Measurements from ENCODE around the gene C3orf20.

The C3orf20 gene

DNA sequence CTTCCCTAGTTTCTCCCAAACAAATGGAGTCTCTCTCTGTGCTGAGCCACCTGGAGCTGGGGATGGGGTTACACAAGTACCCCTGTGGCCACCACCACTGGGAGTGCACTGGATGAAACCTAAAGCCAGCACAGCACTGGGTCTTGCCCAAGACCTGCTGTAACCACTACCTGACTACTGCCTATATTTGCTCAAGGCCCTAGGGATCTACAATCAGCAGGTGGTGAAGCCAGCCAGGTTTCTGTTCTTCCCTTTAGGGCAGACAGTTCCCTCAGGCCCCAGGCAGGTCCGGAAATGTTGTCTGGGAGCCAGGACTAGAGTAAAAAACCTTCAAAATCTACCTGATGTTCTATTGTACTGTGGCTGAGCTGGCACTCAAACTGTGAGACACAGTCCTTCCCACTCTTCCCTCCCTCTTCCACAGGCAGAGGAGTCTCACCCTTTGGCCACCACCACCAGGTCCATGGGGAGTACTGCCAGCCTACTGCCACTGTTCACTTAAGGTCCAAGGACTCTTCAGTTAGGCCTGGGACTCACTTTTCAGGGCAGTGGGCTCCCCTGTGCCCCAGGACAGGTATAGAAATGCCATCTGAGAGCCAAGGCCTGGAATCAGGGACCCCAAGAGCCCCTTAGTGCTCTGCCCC is 23.8 kb downstream of the C3orf20 start:
- no peak for DNase-seq (ENCODE audit: low read depth)
- TF ChIP-seq POLR2A (IDR thresholded peaks at IDR 0.05; ENCODE audit: extremely low read depth, insufficient read length) (no peak), MYC (IDR thresholded peaks at IDR 0.05; ENCODE audit: low read depth, low read length) (no peak)
- TF ChIP-seq, protein P1, sequence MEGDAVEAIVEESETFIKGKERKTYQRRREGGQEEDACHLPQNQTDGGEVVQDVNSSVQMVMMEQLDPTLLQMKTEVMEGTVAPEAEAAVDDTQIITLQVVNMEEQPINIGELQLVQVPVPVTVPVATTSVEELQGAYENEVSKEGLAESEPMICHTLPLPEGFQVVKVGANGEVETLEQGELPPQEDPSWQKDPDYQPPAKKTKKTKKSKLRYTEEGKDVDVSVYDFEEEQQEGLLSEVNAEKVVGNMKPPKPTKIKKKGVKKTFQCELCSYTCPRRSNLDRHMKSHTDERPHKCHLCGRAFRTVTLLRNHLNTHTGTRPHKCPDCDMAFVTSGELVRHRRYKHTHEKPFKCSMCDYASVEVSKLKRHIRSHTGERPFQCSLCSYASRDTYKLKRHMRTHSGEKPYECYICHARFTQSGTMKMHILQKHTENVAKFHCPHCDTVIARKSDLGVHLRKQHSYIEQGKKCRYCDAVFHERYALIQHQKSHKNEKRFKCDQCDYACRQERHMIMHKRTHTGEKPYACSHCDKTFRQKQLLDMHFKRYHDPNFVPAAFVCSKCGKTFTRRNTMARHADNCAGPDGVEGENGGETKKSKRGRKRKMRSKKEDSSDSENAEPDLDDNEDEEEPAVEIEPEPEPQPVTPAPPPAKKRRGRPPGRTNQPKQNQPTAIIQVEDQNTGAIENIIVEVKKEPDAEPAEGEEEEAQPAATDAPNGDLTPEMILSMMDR (IDR thresholded peaks at IDR 0.05; ENCODE audit: low read depth, low read length), result no peak
- TF ChIP-seq, protein P2, sequence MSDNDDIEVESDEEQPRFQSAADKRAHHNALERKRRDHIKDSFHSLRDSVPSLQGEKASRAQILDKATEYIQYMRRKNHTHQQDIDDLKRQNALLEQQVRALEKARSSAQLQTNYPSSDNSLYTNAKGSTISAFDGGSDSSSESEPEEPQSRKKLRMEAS (IDR thresholded peaks at IDR 0.05; ENCODE audit: low read depth, low read length), result no peak
- no peak overlapping the region for H3K4me3 ChIP-seq (ENCODE audit: low read depth, low read length)

DNA sequence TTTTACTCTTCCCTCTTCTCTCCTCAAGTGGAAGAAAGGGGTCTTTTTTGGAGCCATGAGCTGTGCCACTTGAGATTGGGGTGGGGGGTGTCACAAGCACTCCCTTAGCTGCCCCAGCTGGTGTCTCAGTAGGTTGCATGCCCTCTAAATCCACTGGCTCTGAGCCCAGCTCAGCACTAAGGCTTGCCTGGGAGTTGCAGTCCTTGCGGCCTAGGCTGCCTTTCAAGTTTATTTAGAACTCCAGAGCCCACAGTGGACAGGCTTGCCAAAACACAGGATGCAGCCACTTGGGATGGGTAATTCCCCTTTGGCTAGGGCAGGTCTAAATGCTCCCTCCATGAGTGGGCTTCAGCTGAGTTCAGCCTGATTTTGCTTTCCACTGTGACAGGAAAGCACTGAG is 24.7 kb downstream of the C3orf20 start:
- no peak overlapping the region for H3K4me3 ChIP-seq (ENCODE audit: low read depth, low read length)
- TF ChIP-seq MYC (IDR thresholded peaks at IDR 0.05; ENCODE audit: low read depth, low read length) (no peak), POLR2A (IDR thresholded peaks at IDR 0.05; ENCODE audit: extremely low read depth, insufficient read length) (no peak)
- TF ChIP-seq, protein P2 (IDR thresholded peaks at IDR 0.05; ENCODE audit: low read depth, low read length), result no peak
- TF ChIP-seq, protein P1 (IDR thresholded peaks at IDR 0.05; ENCODE audit: low read depth, low read length), result no peak
- DNase-seq (ENCODE audit: low read depth), result no peak

DNA sequence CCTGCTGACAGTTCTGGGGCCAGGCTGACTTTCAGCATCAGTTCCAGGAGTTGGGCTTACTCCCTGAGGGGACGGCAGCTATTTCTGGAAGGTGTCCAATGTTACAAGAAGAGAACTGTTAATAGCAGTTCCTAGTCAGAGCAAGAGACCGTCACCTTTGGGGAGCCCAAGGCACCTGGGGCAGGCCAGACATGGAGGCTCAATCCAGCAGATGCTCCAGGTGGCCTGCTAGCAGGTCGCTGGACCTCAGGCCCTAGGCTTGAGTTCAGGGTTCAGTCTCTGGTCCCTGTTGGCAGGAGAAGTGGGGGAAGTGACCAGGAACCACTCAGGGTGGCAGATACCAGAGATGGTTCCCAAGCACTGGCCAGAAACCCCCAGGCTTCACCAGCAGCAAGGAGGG is 25.9 kb downstream of the C3orf20 start:
- TF ChIP-seq POLR2A (IDR thresholded peaks at IDR 0.05; ENCODE audit: extremely low read depth, insufficient read length) (no peak), MYC (IDR thresholded peaks at IDR 0.05; ENCODE audit: low read depth, low read length) (no peak)
- TF ChIP-seq, protein P2 (IDR thresholded peaks at IDR 0.05; ENCODE audit: low read depth, low read length), result no peak
- TF ChIP-seq, protein P1 (IDR thresholded peaks at IDR 0.05; ENCODE audit: low read depth, low read length), result no peak
- H3K4me3 ChIP-seq (ENCODE audit: low read depth, low read length), result no peak overlapping the region
- DNase-seq (ENCODE audit: low read depth), result no peak

DNA sequence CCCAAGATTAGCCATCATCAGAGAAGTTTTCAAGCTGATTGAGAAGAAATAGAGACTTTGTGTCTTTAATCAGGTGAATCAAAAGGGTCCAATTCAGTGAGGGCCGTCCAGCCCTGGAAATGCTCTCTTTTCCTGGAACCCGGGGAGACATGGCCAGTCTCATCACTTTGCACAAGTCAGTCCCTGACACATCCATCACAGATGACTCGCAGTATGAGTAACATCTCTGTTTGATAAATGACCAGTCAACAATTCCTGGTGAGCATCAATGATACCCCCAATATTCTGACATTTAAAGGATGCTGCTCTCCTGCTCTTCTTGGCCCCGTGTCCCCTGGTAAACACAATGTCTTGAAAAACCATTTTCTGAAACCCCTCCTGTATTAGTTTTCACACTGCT is 26.7 kb downstream of the C3orf20 start:
- DNase-seq (ENCODE audit: low read depth), result no peak
- TF ChIP-seq, protein P2 (IDR thresholded peaks at IDR 0.05; ENCODE audit: low read depth, low read length), result no peak
- TF ChIP-seq POLR2A (IDR thresholded peaks at IDR 0.05; ENCODE audit: extremely low read depth, insufficient read length), result no peak
- no peak overlapping the region for H3K4me3 ChIP-seq (ENCODE audit: low read depth, low read length)

DNA sequence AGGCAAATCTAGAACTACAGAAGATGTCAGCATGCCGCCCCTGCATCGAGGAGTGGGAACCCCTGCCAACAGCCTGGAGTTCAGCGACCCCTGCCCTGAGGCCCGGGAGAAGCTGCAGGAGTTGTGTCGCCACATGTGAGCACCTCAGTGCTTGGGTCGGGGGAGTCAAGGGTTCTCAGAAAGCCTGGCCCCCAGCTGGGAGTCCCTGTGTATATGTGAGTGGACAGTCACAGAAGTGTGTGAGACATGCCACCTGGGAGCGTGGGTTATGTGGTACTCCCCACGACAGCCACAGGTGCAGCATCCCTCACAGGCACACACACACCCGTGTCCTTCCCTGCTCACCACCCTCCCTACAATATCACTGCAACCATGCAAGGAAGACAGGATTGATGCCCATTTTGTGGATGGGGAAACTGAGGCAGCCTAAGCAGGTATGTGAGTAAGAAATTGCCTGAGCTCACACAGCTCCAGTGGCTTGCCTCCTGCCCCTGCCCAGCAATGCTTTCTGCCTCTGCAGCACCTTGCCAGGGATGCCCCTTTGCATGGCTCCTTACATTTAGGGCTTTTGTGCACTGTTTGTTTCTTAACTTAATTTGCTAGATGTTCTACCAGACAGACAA is 28.3 kb downstream of the C3orf20 start:
- no peak for DNase-seq (ENCODE audit: low read depth)
- TF ChIP-seq, protein P2 (IDR thresholded peaks at IDR 0.05; ENCODE audit: low read depth, low read length), result no peak
- TF ChIP-seq, protein P1 (IDR thresholded peaks at IDR 0.05; ENCODE audit: low read depth, low read length), result no peak
- TF ChIP-seq MYC (IDR thresholded peaks at IDR 0.05; ENCODE audit: low read depth, low read length) (no peak), POLR2A (IDR thresholded peaks at IDR 0.05; ENCODE audit: extremely low read depth, insufficient read length) (no peak)

DNA sequence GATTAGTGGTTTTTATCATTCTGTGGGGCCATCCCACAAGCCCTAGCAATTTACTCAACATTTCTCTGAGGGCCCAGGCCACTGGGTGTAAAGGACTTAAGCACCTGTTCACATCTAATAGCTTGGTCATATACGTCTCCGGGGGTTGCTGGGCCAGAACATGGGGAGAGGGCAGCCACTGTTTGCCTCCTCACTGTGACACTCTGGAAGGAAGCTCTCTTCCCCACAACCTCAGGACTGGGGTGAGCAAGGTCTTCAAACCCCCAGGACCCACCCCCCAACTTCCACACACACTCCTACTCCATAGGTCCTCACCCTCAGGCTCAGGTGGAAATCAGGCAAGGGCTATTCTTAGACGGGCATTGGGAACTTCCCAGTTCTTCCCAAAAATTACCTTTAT is 28.9 kb downstream of the C3orf20 start:
- H3K4me3 ChIP-seq (ENCODE audit: low read depth, low read length), result no peak overlapping the region

More for the DNA sequence above, 28.3 kb downstream of the C3orf20 start:
- no peak overlapping the region for H3K4me3 ChIP-seq (ENCODE audit: low read depth, low read length)

More for the DNA sequence above, 28.9 kb downstream of the C3orf20 start:
- TF ChIP-seq POLR2A (IDR thresholded peaks at IDR 0.05; ENCODE audit: extremely low read depth, insufficient read length) (no peak), MYC (IDR thresholded peaks at IDR 0.05; ENCODE audit: low read depth, low read length) (no peak)
- TF ChIP-seq, protein P1 (IDR thresholded peaks at IDR 0.05; ENCODE audit: low read depth, low read length), result no peak
- TF ChIP-seq, protein P2 (IDR thresholded peaks at IDR 0.05; ENCODE audit: low read depth, low read length), result no peak
- DNase-seq (ENCODE audit: low read depth), result no peak
